ENCODE measurements around the gene NISCH.

The NISCH gene

GRCh38 chr3:52537726-52538421 lies 82.5 kb downstream of the NISCH start:
- TF ChIP-seq, protein P1, sequence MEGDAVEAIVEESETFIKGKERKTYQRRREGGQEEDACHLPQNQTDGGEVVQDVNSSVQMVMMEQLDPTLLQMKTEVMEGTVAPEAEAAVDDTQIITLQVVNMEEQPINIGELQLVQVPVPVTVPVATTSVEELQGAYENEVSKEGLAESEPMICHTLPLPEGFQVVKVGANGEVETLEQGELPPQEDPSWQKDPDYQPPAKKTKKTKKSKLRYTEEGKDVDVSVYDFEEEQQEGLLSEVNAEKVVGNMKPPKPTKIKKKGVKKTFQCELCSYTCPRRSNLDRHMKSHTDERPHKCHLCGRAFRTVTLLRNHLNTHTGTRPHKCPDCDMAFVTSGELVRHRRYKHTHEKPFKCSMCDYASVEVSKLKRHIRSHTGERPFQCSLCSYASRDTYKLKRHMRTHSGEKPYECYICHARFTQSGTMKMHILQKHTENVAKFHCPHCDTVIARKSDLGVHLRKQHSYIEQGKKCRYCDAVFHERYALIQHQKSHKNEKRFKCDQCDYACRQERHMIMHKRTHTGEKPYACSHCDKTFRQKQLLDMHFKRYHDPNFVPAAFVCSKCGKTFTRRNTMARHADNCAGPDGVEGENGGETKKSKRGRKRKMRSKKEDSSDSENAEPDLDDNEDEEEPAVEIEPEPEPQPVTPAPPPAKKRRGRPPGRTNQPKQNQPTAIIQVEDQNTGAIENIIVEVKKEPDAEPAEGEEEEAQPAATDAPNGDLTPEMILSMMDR (conservative IDR thresholded peaks at IDR 0.05; ENCODE audit: low read depth, low read length) = no peak
- peak overlapping the region; percentile 90 for H3K4me3 ChIP-seq (ENCODE audit: low read depth, low read length)
- DNase-seq (ENCODE audit: low read depth) = no peak

DNA sequence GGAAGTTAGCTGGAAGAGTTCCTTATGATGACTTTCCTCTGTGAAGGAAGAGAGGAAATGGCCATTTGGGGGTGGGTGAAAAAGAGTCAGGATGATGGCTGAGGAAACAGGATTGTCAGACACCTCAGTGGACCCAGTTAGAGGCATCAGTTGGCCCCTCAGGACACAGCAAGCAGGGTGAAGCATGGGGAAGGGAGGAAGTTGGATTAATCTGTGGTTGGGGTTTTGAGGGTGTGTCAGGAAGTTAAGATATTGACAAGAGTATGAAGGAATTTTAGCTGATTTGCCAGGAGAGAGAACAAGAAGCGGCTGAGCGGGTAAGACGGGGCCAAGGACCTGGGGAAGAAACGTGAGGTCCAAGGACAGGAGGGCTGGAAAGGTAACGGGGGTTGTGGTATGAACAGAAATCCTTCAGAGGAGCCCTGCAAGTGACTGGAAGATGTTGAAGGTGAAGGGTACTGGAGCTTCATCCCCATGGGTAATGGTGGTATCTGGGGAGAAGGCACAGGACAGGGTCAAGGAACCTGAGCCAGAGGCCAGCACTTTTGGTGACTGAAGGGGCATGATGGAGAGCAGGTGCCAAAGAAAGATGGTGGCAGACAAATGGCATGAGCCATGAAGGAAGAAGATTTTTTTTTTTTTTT lies 83.7 kb downstream of the NISCH start:
- no peak for DNase-seq (ENCODE audit: low read depth)
- no peak overlapping the region for H3K4me3 ChIP-seq (ENCODE audit: low read depth, low read length)
- TF ChIP-seq, protein P1 (conservative IDR thresholded peaks at IDR 0.05; ENCODE audit: low read depth, low read length) = no peak

- DNase-seq (ENCODE audit: low read depth) = no peak
- H3K4me3 ChIP-seq (ENCODE audit: low read depth, low read length) = no peak overlapping the region
- TF ChIP-seq, protein P1 (conservative IDR thresholded peaks at IDR 0.05; ENCODE audit: low read depth, low read length) = no peak
Observed at GRCh38 chr3:52541050-52541449, 85.6 kb downstream of the NISCH start.

Measured in choroid plexus epithelial cell (primary cell).